ENCODE measurements around the gene GPR148.

GPR148 gene

DNA sequence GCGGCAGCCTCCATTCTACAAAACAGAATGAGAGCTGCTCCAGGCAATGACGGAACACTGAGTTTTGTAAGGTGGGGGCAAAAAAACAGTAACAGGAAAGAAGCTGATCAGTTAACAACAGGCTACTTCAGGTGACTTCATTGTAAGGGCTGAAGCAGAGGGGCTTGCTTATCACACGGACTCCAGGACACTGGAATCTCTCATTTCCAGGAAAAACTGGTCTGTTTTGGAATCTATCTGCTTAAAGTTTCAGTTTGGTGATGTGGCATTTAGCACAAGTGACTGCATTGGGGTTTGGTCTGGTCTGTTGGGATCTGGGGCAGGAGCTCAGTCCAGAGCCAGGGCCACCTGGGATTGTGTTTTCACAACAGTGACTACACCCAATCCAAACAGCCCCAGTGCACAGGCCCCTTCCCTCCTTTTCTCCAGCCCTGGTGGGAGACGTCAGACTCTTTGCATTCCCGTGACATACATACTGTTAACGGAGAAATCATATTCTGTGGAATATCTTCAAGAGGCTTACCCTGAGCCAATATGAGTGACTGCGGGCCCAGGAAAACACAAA lies 40.6 kb downstream of the GPR148 start:
- no peak for DNase-seq (ENCODE audit: low read depth)

DNA sequence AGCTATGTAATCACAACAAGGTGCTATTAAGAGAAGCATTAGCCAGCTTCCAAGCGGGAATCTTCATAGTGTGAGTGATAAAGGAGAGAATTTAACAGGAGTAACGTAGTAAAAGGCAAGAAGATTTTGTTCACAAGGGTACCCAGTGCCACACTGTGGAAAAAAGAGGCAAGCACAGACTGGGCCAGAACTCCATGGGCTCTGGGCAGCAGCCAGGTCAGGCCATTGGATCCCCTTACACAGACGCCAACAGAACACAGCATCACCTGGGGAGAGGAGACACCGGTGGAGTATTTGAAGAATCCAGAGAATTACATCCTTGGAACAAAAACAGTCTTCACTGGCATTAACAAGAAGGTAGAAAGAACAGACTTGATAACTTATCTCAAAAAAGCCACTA lies 47.7 kb downstream of the GPR148 start:
- no peak for DNase-seq (ENCODE audit: low read depth)

DNA sequence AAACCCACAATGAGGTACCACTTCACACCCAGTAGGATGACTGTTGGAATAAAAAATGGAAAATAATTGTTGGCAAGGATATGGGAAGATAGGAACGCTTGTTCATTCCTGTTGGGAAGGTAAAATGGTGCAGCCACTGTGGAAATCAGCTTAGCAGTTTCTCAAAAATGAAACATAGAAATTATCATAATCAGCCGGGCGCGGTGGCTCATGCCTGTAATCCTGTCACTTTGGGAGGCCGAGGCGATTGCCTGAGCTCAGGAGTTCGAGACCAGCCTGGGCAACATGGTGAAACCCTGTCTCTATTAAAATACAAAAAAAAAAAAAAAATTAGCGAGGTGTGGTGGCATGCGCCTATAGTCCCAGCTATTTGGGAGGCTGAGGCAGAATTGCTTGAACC lies 49.9 kb downstream of the GPR148 start:
- no peak for DNase-seq (ENCODE audit: low read depth)

All from T follicular helper cell (primary cell).